ENCODE results near the gene HELLS. TPM values are rescaled to one million over a fixed set of nuclear protein-coding genes. Genes with fewer than 3 reads are reported as not detected.

Gene HELLS
- total RNA-seq, 2 experiments from 2014 or later = 146 to 148 TPM

- DNase-seq (no peak), ATAC-seq (no peak)
- ChIA-PET POLR2A (no interaction called here), CTCF (no interaction called here)
- intact Hi-C loops (cut with micrococcal nuclease) = no loop called here
- no peak for TF ChIP-seq CTCF (IDR thresholded peaks at IDR 0.05)
- Mint-ChIP-seq H3K4me3 (no peak overlapping the region), H3K4me1 (ENCODE audit: low read depth) (no peaks in the 10 kb centered on the region), H3K36me3 (ENCODE audit: low read depth) (no peaks in the 10 kb centered on the region), H3K27ac (no peak overlapping the region), H3K27me3 (no peaks in the 10 kb centered on the region), H3K9me3 (no peaks in the 10 kb centered on the region)
These were observed 98.8 kb downstream of the HELLS start for GRCh38 chr10:94644352-94644751.

GRCh38 chr10:94645285-94645684 is 99.7 kb downstream of the HELLS start:
- DNase-seq = no peak
- Mint-ChIP-seq H3K4me1 (ENCODE audit: low read depth) (no peaks in the 10 kb centered on the region), H3K4me3 (no peak overlapping the region), H3K27me3 (peaks cover under 1% of the 10 kb centered on the region), H3K27ac (no peak overlapping the region), H3K9me3 (no peaks in the 10 kb centered on the region), H3K36me3 (ENCODE audit: low read depth) (no peaks in the 10 kb centered on the region)
- no peak for TF ChIP-seq CTCF (IDR thresholded peaks at IDR 0.05)
- no peak for ATAC-seq
- intact Hi-C loops (cut with micrococcal nuclease) = no loop called here
- ChIA-PET CTCF (no interaction called here), POLR2A (no interaction called here)

Other genes with a start within 250 kb of the HELLS start
- gene NOC3L, start 182.8 kb upstream of the HELLS start, total RNA-seq = 10 to 100 TPM; 45.5 to 46.6 TPM
- gene TBC1D12, start 143.2 kb upstream of the HELLS start, total RNA-seq = under 1 TPM; 0.20 TPM
- not detected for gene CYP2C18, start 137.9 kb downstream of the HELLS start, total RNA-seq
- not detected for gene CYP2C19, start 216.9 kb downstream of the HELLS start, total RNA-seq